Smooth muscle cell (in vitro differentiated cells): Measurements from ENCODE around the gene MYH2. TPM values are rescaled to one million over a fixed set of nuclear protein-coding genes. Genes with fewer than 3 reads are reported as not detected.

ENCODE experiments used
- DNase-seq: peaks from one replicate; lab custom pipeline; 2025; ENCODE audit not compliant: unreplicated experiment; lab: John Stamatoyannopoulos, UW
- H2AFZ ChIP-seq: fragments of 200-600 bp; sonication (generic); 2 replicates; pipeline ENCODE4 v1.6.0; 2016; ENCODE audit warnings: antibody characterized with exemption, low read depth, mild to moderate bottlenecking
- H3F3A ChIP-seq: fragments of 200-600 bp; sonication (generic); 2 replicates; pipeline ENCODE4 v1.6.0; 2017; ENCODE audit warnings: antibody characterized with exemption, low read depth
- H3K27ac ChIP-seq: fragments of 200-600 bp; sonication (generic); 2 replicates; pipeline ENCODE4 v1.5.1; 2016; ENCODE audit warnings: low read depth, mild to moderate bottlenecking
- H3K27me3 ChIP-seq: fragments of 200-600 bp; sonication (generic); 2 replicates; pipeline ENCODE4 v1.6.1; 2016; ENCODE audit warnings: low read depth, mild to moderate bottlenecking
- H3K36me3 ChIP-seq: fragments of 200-600 bp; sonication (generic); 2 replicates; pipeline ENCODE4 v1.5.1; 2016; ENCODE audit warnings: low read depth
- H3K4me1 ChIP-seq: fragments of 200-600 bp; sonication (generic); 2 replicates; pipeline ENCODE4 v1.5.1; 2016; ENCODE audit warnings: low read depth
- H3K4me2 ChIP-seq: fragments of 200-600 bp; sonication (generic); 2 replicates; pipeline ENCODE4 v1.6.0; 2016; ENCODE audit warnings: mild to moderate bottlenecking
- H3K4me3 ChIP-seq: fragments of 200-600 bp; sonication (generic); 2 replicates; pipeline ENCODE4 v1.5.1; 2016; ENCODE audit warnings: mild to moderate bottlenecking
- H3K79me2 ChIP-seq: fragments of 200-600 bp; sonication (generic); 2 replicates; pipeline ENCODE4 v1.6.0; 2016; ENCODE audit warnings: low read depth, mild to moderate bottlenecking
- H3K9ac ChIP-seq: fragments of 200-600 bp; sonication (generic); 2 replicates; pipeline ENCODE4 v1.6.0; 2016; ENCODE audit warnings: low read depth
- H3K9me3 ChIP-seq: fragments of 200-600 bp; sonication (generic); replicated peaks from 2 replicates; pipeline ENCODE4 v1.5.1; 2016; ENCODE audit warnings: low read depth
- H4K20me1 ChIP-seq: fragments of 200-600 bp; sonication (generic); 2 replicates; pipeline ENCODE4 v1.6.0; 2016; ENCODE audit warnings: low read depth
- CTCF ChIP-seq: fragments of 200-600 bp; sonication (generic); IDR thresholded peaks from 2 replicates; pipeline ENCODE4 v1.5.1; 2017; ENCODE audit warnings: borderline replicate concordance, mild to moderate bottlenecking, antibody characterized with exemption; ENCODE audit not compliant: insufficient read depth, poor library complexity, severe bottlenecking
- WGBS: methylation state at CpG from one replicate; pipeline ENCODE4 v1.1.7; 2016; ENCODE audit warnings: low lambda C conversion rate; 5-methylcytosine and 5-hydroxymethylcytosine counted together
- polyA plus RNA-seq: library from polyadenylated mRNA; unstranded; fragments of >200 nt; fragmentation: Nextera tagmentation; extraction: Ambion mirVana; gene quantifications from 2 replicates; pipeline ENCODE4 v1.2.1, GENCODE V29; 2016
- total RNA-seq: library from RNA; depleted of rRNA; stranded (reverse); fragments of >200 nt; gene quantifications from 2 replicates; pipeline ENCODE4 v1.2.3, GENCODE V29; 2014

Gene MYH2
- total and polyA plus RNA-seq, 2 experiments from 2014 or later: not detected

GRCh38 chr17:10513299-10514067 lies 36.0 kb downstream of the MYH2 start:
- no peaks in the 10 kb centered on the region for H3K79me2 ChIP-seq
- no peak for DNase-seq
- H3K4me2 ChIP-seq: peak overlapping the region; percentile 61
- no peaks in the 10 kb centered on the region for H3K36me3 ChIP-seq
- H3K9ac ChIP-seq: no peak overlapping the region
- H2AFZ ChIP-seq: no peak overlapping the region
- no peaks in the 10 kb centered on the region for H3F3A ChIP-seq
- 57% methylated on average over 6 of the region's 6 CpGs for WGBS
- no peaks in the 10 kb centered on the region for H3K4me1 ChIP-seq
- no peaks in the 10 kb centered on the region for H4K20me1 ChIP-seq
- no peak overlapping the region for H3K4me3 ChIP-seq
- peak overlapping the region; percentile 34 for H3K27ac ChIP-seq
- H3K27me3 ChIP-seq: no peaks in the 10 kb centered on the region
- no peak for TF ChIP-seq CTCF
- H3K9me3 ChIP-seq: no peaks in the 10 kb centered on the region

DNA sequence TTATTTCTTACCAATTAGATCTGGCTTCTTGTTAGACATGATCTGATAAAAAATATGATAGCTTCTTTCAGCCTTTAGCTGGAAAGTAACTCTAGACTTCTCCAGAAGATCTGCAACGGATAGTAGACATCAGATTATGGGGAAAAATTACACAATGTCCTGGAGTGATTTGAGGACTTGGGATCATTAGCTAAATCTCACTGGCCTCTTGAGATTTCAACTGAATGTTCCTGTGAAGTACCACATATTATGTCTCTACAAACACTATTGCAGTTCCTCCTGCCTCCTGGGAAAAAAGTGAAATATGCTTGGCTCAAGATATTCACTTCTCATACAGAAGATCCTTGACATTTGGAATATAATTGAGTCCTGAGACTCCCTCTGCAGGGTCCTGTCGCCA lies 36.6 kb downstream of the MYH2 start:
- Histone ChIP-seq H2AFZ (no peak overlapping the region), H3K36me3 (no peaks in the 10 kb centered on the region), H3K9ac (no peak overlapping the region), H3F3A (no peaks in the 10 kb centered on the region), H3K27me3 (no peaks in the 10 kb centered on the region), H3K9me3 (no peaks in the 10 kb centered on the region), H3K79me2 (no peaks in the 10 kb centered on the region), H3K4me3 (no peak overlapping the region), H3K4me1 (no peaks in the 10 kb centered on the region), H3K4me2 (peak overlapping the region; percentile 6), H3K27ac (peak overlapping the region; percentile 34), H4K20me1 (no peaks in the 10 kb centered on the region)
- WGBS: 78% methylated on average over 2 of the region's 2 CpGs
- no peak for DNase-seq
- TF ChIP-seq CTCF: no peak

DNA sequence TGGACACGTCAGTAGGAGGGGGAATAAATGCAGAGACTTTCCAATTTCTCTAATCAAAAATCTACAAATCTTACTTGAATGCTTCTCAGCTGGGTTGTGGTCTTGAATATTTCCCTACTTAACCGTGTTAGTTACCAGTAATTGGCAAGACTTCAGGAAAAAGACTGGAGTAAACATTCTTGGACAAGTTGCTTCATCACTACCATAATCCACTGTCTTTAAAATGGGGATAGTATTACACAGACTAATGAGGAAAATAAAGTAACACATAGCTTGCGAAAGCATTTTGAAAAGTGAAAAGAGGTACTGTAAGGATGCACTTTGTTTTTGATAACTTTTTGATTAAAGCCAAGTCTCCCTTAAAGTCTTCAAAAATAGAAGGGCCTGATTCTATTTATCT lies 49.5 kb downstream of the MYH2 start:
- H2AFZ ChIP-seq: no peak overlapping the region
- H3K4me1 ChIP-seq: no peaks in the 10 kb centered on the region
- H3F3A ChIP-seq: no peaks in the 10 kb centered on the region
- H3K79me2 ChIP-seq: no peaks in the 10 kb centered on the region
- WGBS: 79% methylated on average over 3 of the region's 3 CpGs
- peaks cover 3% of the 10 kb centered on the region for H3K27me3 ChIP-seq
- H3K4me3 ChIP-seq: no peak overlapping the region
- no peak for TF ChIP-seq CTCF
- H3K9ac ChIP-seq: no peak overlapping the region
- no peaks in the 10 kb centered on the region for H4K20me1 ChIP-seq
- no peak for DNase-seq
- no peak overlapping the region for H3K27ac ChIP-seq
- H3K4me2 ChIP-seq: no peak overlapping the region
- no peaks in the 10 kb centered on the region for H3K36me3 ChIP-seq
- no peaks in the 10 kb centered on the region for H3K9me3 ChIP-seq

DNA sequence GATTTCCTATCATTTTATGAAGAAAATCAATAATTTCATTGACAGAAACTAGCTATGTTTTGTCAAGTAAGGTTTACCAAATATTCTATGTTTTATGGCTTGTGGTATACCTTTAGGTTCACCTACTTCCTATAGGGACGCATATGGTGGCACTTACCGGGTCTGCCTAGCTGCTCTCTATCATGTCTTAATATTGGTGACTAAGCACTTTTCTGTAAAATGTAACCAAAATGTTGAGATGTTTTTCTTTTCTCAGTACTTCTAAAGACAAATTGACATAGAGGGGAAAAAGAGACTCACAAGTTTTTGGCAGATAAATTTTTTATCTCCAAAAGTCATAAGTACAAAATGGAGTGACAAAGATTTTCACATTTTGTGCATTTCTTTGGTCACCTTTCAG lies 57.5 kb downstream of the MYH2 start:
- Histone ChIP-seq H3K79me2 (no peaks in the 10 kb centered on the region), H3F3A (no peaks in the 10 kb centered on the region), H3K4me2 (no peak overlapping the region), H3K9ac (no peak overlapping the region), H3K4me3 (no peak overlapping the region), H2AFZ (no peak overlapping the region), H3K27ac (no peak overlapping the region), H3K27me3 (no peaks in the 10 kb centered on the region), H3K36me3 (no peaks in the 10 kb centered on the region), H4K20me1 (no peaks in the 10 kb centered on the region), H3K9me3 (no peaks in the 10 kb centered on the region), H3K4me1 (no peaks in the 10 kb centered on the region)
- no peak for DNase-seq
- 100% methylated on average over 2 of the region's 2 CpGs for WGBS
- TF ChIP-seq CTCF: no peak
